Measurements from ENCODE around the gene GRID2IP.
A peak's percentile ranks its signal among the peaks of the same experiment; 100 is the strongest.

Gene GRID2IP

GRCh38 chr7:6562106-6562505 lies 10.8 kb upstream of the GRID2IP start:
- no peak for DNase-seq (ENCODE audit: low read depth)

DNA sequence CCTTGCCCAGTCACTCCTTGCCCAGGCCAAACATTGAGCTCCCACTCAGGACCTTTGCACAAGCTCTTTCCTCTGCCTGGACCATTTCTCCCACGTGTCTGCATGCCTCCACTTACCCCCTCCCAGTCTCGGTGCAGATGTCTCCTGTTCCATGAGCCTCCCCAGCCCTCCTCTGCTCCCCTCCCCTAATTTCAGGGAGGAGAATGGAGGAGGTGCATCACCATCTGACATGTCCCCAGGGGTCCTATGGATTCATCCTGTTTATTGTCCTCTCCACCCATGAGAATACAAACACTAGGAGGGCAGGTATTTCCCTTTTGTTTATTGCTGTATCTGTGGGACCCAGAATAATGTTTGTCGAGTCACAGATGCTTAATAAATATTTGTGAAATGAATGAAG lies 8.6 kb upstream of the GRID2IP start:
- DNase-seq (ENCODE audit: low read depth), result no peak

DNA sequence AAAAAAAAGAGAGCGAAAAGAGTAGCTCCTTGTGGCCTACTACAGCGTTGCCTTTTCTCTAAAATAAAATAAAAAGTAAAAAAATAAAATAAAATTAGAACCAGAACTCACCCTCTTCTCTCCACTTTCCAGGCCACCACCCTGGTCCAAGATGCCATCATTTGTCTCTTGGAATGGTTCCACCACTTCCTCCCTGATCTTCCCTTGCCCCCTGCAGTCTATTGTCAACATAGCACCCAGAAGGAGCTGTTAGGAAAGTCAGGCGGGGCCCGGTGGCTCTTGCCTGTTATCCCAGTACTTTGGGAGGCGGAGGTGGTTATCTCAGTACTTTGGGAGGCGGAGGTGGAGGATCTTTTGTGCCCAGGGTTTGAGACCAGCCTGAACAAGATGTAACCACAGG lies 7.6 kb upstream of the GRID2IP start:
- DNase-seq (ENCODE audit: low read depth), result no peak

DNA sequence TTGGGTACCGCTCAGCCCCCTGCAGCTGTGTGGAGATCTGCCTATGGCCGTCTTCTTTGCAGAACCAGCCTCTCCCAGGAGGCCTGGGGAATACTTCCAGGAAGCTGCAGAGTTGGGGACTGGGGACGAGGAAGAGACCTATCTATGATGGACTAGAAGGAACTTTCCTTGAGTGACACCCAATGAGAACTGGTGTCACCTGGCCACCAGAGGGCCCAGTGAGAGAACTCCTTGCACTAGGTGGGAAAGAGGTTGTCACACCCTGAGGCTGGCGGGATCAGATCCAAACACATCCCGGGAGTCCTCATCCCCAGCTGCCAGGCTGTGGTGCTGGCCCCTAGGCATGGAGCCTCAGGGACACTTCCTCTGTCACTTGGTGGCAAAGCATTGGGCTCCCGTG lies 4.9 kb upstream of the GRID2IP start:
- no peak for DNase-seq (ENCODE audit: low read depth)

GRCh38 chr7:6554848-6555247 lies 3.6 kb upstream of the GRID2IP start:
- DNase-seq (ENCODE audit: low read depth), result no peak

GRCh38 chr7:6553448-6554044 lies 2.3 kb upstream of the GRID2IP start:
- DNase-seq (ENCODE audit: low read depth), result no peak

GRCh38 chr7:6547400-6547799 lies 3.9 kb downstream of the GRID2IP start:
- DNase-seq (ENCODE audit: low read depth), result no peak

GRCh38 chr7:6546498-6547251 lies 4.6 kb downstream of the GRID2IP start:
- no peak for DNase-seq (ENCODE audit: low read depth)

GRCh38 chr7:6545398-6546126 lies 5.7 kb downstream of the GRID2IP start:
- DNase-seq (ENCODE audit: low read depth), result no peak

DNA sequence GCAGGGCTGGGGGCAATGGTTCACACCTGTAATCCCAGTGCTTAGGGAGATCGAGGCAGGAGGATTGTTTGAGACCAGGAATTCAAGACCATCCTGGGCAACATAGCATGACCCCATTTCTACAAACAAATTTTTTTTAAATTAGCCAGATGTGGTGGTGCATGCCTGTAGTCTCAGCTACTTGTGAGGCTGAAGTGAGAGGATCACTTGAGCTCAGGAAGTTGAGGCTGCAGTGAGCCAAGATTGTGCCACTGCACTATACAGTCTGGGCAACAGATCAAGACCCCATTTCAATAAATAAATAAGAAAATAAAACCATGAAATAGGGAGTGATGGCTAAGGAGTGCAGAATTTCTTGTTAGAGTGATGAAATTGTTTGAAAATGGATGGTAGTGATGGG lies 8.9 kb downstream of the GRID2IP start:
- DNase-seq (ENCODE audit: low read depth), result no peak

- DNase-seq (ENCODE audit: low read depth), result no peak
These were observed 14.7 kb downstream of the GRID2IP start for GRCh38 chr7:6536262-6537260.

DNA sequence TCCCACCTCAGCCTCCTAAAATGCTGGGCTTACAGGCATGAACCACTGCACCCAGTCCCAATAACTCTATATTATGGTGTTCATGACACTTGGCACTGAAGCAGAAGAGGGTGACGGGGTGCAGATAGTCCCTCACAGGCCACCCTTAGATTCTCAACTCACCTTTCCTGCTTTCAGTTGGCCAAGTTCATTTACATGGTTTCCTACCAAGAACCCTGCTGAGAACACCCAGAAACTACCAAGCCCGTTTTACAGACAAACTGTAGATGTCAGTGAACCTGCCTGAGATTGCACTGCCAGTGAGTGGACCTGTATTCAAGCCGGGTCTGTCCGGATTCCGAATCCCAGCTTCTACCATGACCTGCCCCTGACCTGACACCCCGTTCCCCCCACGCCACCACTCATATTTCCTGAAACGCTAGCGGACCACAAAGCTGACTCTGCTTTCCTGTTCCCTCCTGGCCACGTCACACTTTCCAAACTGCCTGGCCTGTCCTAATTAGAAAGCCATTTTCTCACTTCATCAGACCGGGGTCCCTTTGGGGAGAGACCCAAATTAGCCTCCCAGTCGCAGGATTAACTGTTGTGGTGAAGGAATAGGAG lies 17.3 kb downstream of the GRID2IP start:
- DNase-seq (ENCODE audit: low read depth), result peak; percentile 18

GRCh38 chr7:6532516-6532915 lies 18.7 kb downstream of the GRID2IP start:
- DNase-seq (ENCODE audit: low read depth), result no peak

GRCh38 chr7:6531492-6532279 lies 19.6 kb downstream of the GRID2IP start:
- DNase-seq (ENCODE audit: low read depth), result no peak

DNA sequence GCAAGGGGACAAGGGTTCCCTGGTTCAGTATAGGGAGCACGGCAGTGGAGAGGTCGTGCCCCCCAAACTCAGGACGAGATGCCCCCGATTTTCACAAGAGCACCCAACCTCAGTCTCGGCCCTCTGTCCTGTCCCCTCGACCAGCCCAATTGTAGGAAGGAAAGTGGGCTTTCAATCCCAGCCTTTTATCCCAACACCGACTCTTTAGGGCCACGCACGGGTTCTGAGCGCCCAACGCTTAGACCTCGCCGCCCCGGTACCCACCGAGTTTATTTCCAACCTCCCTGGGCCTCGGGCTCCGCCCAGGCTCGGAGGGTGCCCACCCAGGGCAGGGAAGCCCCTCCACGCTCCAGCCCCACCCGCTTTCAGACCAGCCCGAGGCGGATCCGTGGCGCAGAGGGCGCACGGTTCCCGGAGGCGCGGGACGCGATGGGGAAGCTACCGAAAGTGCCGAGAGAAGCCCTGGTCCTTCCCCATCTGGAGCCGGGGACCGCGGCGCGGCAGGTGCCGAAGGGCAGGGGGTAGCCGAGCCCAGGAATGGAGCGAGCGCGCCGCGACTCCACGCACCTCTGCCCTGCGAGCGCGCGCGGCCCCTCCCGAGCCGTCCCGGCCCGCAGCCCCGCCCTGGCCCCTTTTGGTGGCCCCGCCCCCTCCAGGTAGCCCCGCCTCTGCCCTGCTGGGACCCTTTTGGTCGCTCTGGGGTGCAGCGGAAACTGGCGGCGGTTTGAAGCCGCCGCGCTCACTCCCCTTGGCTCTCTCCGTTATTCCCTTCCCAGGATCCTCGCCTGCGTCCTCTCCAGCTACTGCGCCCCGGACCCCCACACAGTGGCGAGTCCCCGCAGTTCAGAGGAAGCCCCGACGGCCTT lies 20.4 kb downstream of the GRID2IP start:
- peak; percentile 29 for DNase-seq (ENCODE audit: low read depth)

- DNase-seq (ENCODE audit: low read depth), result no peak
These were observed 21.6 kb downstream of the GRID2IP start for GRCh38 chr7:6529643-6530042.

DNA sequence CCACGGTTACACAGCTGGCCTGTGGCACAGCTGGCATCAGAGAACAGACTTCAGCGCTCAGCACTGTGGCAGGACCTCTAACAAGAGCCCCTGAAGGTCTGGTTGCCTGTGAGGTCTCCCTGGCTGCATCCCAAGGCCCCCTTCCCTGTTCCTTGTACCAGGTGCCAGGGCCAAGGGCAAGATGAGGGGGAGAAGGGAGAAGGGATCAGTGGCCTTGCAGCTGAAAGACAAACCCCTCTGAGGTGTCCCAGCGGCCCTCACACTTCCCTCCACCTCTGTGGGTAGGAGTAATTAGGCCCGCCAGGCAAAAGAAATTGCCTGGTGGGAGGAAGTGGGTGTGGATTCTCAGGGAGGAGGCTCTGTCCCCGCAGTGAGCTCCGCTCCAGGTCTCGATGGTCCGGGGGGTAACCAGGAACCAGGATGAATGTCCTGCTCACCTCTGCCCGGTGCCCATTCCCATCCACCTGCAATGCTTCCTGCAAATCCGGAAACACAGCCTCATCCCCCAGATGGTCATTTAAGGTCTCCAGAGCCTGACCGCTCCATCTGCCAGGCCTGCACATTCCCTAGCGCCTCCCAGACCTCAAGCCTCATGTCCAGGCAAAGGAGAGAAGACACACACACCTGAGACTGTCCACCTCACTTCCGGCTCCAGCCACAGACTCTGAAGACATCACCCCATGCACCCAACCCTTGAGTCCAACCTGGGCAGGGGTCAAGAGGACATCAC lies 22.7 kb downstream of the GRID2IP start:
- no peak for DNase-seq (ENCODE audit: low read depth)

DNA sequence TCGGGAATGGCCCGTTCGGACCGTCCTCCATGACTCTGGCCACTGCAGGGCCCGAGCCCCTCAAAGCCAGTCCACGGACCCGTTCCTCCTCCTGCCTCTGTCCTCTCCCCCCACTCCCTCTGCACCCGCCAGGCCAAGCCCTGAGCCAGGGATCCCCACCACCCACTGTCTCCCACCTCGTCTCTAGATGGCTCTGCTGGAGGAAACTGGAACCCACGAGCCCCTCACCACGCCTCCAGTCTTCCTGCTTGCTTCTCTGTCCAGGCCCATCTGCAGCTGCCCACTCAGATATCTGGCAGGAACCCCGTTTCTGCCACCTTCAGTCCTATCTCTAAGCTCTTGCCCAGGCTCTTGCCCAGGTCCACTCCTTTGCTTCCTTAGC lies 24.3 kb downstream of the GRID2IP start:
- DNase-seq (ENCODE audit: low read depth), result no peak
